ENCODE results near the gene USP33.

USP33 gene

GRCh38 chr1:77670330-77670729, 89.3 kb downstream of the USP33 start:
- Histone ChIP-seq H4K20me1 (ENCODE audit: insufficient read depth, low read length) (no peaks in the 10 kb centered on the region), H3K4me1 (ENCODE audit: insufficient read depth, low read length, severe bottlenecking) (peaks cover 49% of the 10 kb centered on the region), H2AFZ (ENCODE audit: low read length) (no peak overlapping the region), H3K9me3 (ENCODE audit: low read length) (no peaks in the 10 kb centered on the region), H3K79me2 (ENCODE audit: insufficient read depth, low read length) (peaks cover 100% of the 10 kb centered on the region), H3K27me3 (ENCODE audit: insufficient read depth, low read length) (no peaks in the 10 kb centered on the region), H3K4me2 (ENCODE audit: low read length) (peak overlapping the region; percentile 57; the same call in 1 of the 2 replicates), H3K36me3 (ENCODE audit: insufficient read depth, low read length) (no peaks in the 10 kb centered on the region), H3F3A (ENCODE audit: insufficient read depth, low read length) (no peaks in the 10 kb centered on the region), H3K27ac (ENCODE audit: low read depth, low read length, poor library complexity, severe bottlenecking) (peak overlapping the region; percentile 75), H3K9me2 (ENCODE audit: low read depth, low read length) (no peaks in the 10 kb centered on the region), H3K4me3 (ENCODE audit: low read depth, low read length, poor library complexity, severe bottlenecking) (no peak overlapping the region), H3K9ac (ENCODE audit: low read length) (no peak overlapping the region)
- TF ChIP-seq EZH2 (IDR thresholded peaks at IDR 0.05; ENCODE audit: borderline replicate concordance, low read length) (no peak), CTCF (IDR thresholded peaks at IDR 0.05; ENCODE audit: low read length) (no peak)

- Histone ChIP-seq H3K36me3 (ENCODE audit: insufficient read depth, low read length) (no peaks in the 10 kb centered on the region), H4K20me1 (ENCODE audit: insufficient read depth, low read length) (no peaks in the 10 kb centered on the region), H3K79me2 (ENCODE audit: insufficient read depth, low read length) (peaks cover 100% of the 10 kb centered on the region), H3K27ac (ENCODE audit: low read depth, low read length, poor library complexity, severe bottlenecking) (no peak overlapping the region), H3K9me3 (ENCODE audit: low read length) (no peaks in the 10 kb centered on the region), H3K9me2 (ENCODE audit: low read depth, low read length) (no peaks in the 10 kb centered on the region), H3K4me2 (ENCODE audit: low read length) (no peak overlapping the region), H2AFZ (ENCODE audit: low read length) (no peak overlapping the region), H3K9ac (ENCODE audit: low read length) (no peak overlapping the region), H3K27me3 (ENCODE audit: insufficient read depth, low read length) (no peaks in the 10 kb centered on the region), H3K4me1 (ENCODE audit: insufficient read depth, low read length, severe bottlenecking) (peaks cover 45% of the 10 kb centered on the region), H3K4me3 (ENCODE audit: low read depth, low read length, poor library complexity, severe bottlenecking) (no peak overlapping the region), H3F3A (ENCODE audit: insufficient read depth, low read length) (no peaks in the 10 kb centered on the region)
- TF ChIP-seq CTCF (IDR thresholded peaks at IDR 0.05; ENCODE audit: low read length): no peak
- TF ChIP-seq EZH2 (IDR thresholded peaks at IDR 0.05; ENCODE audit: borderline replicate concordance, low read length): no peak
Measured at GRCh38 chr1:77668924-77669449, 90.7 kb downstream of the USP33 start.

- no peak overlapping the region for H2AFZ ChIP-seq (ENCODE audit: low read length)
- H3K9ac ChIP-seq (ENCODE audit: low read length): no peak overlapping the region
- peaks cover 99% of the 10 kb centered on the region for H3K79me2 ChIP-seq (ENCODE audit: insufficient read depth, low read length)
- peaks cover 5% of the 10 kb centered on the region for H3K4me1 ChIP-seq (ENCODE audit: insufficient read depth, low read length, severe bottlenecking)
- H4K20me1 ChIP-seq (ENCODE audit: insufficient read depth, low read length): no peaks in the 10 kb centered on the region
- no peaks in the 10 kb centered on the region for H3K9me3 ChIP-seq (ENCODE audit: low read length)
- no peaks in the 10 kb centered on the region for H3K36me3 ChIP-seq (ENCODE audit: insufficient read depth, low read length)
- H3K9me2 ChIP-seq (ENCODE audit: low read depth, low read length): no peaks in the 10 kb centered on the region
- TF ChIP-seq CTCF (IDR thresholded peaks at IDR 0.05; ENCODE audit: low read length) (no peak), EZH2 (IDR thresholded peaks at IDR 0.05; ENCODE audit: borderline replicate concordance, low read length) (no peak)
- no peak overlapping the region for H3K4me3 ChIP-seq (ENCODE audit: low read depth, low read length, poor library complexity, severe bottlenecking)
- H3K27ac ChIP-seq (ENCODE audit: low read depth, low read length, poor library complexity, severe bottlenecking): no peak overlapping the region
- H3K4me2 ChIP-seq (ENCODE audit: low read length): no peak overlapping the region
- no peaks in the 10 kb centered on the region for H3F3A ChIP-seq (ENCODE audit: insufficient read depth, low read length)
- H3K27me3 ChIP-seq (ENCODE audit: insufficient read depth, low read length): no peaks in the 10 kb centered on the region
Measured at GRCh38 chr1:77664939-77665516, 94.6 kb downstream of the USP33 start.

Data from OCI-LY1 (cell line).